ENCODE data around the gene DICER1.

GRCh38 chr14:95121911-95122620 is 35.3 kb downstream of the DICER1 start:
- no peak for TF ChIP-seq CTCF (IDR thresholded peaks at IDR 0.05; ENCODE audit: low read depth, low read length)
- TF ChIP-seq EZH2phosphoT487 (IDR thresholded peaks at IDR 0.05; ENCODE audit: low read depth), result no peak
